HuH-7 (cell line): ENCODE data around the gene SLC25A29.
"Not testable (repeated sequence)": the region's sequence is repeated elsewhere in the genome, so short reads cannot be mapped to it uniquely, and the experiment has no call there.

ENCODE experiments used
- DNase-seq: peaks from one replicate; pipeline ENCODE4 v3.0.0; 2011; ENCODE audit warnings: low spot score

SLC25A29 gene

DNA sequence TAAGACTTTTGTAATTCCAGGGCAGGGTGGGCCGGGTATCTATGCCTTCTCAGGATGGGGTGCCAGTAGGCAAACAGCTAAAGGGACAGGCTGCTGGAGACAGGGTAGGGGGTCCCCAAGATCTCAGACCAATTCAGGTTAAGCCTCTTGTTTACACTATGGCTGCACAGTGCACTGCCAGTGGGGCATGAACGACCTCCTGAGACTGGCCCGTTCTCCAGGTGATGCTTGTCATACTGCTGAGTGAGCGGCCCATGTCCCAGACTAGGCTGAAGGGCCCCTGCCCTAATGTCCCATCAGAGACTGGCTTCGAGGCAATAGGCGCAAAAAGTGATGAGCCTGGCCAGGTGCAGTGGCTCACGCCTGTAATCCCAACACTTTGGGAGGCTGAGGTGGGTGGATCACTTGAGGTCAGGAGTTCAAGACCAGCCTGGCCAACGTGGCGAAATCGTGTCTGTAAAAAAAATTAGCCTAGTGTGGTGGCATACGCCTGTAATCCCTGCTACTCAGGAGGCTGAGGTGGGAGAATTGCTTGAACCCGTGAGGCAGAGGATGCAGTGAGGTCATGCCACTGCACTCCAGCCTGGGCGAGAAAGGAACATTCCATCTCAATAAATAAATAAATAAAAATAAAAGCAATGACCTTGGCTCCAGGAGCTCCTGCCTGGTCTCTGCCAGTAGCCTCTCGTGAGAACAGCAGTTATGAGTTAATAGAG is 12.6 kb downstream of the SLC25A29 start:
- no peak for DNase-seq

DNA sequence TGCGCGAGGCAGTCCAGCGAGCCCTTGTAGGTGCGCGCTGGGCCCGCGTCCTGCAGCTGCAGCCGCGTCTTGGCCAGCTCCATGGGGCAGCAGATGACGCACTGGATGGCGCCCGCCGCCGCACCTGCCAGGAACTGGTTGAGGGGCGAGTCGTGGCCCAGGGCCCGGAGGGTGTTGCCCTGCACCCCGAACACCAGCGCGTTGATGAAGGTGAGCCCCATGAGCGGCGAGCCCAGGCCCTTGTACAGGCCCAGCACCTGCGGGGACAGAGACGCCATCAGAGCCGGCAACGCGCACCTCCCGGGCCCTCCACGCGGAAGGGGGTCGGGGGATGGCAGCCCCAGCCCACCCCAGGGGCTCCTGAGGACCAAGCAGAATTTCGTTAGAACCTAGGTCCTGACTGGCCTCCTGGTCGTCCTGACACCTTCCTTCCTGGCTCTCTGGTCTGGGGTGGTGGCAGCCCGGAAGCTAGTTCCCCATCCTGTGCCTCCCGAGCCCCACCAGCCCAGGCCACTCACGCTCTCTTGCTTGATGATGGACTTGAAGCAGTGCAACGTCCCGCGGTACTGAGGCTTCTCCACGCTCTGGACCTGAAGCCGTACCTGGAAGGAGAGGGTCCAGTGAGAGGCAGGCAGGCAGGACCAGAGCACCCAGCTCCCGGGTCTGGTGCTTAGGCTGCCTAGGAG is 13.3 kb downstream of the SLC25A29 start:
- DNase-seq: no peak

DNA sequence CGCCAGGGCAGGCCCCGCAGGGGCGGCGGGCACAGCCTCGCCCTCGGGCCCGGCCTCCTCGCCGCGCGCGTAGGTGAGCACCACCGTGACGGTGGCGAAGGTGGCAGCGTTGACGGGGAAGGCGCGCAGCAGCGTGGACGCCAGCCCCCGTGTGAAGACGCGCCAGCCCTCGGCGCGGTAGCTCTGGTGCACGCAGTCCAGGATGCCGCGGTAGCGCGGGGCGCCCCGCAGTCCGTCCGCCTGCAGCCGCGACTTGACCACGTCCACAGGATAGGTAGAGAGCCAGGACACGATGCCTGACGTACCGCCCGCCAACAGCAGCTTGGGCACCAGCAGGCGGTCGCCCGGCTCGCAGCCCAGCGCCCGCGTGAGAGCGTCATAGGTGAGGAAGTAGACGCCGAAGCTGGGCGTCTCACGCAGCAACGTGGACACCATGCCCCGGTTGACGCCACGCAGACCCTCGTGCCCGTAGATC is 13.9 kb downstream of the SLC25A29 start:
- no peak for DNase-seq

DNA sequence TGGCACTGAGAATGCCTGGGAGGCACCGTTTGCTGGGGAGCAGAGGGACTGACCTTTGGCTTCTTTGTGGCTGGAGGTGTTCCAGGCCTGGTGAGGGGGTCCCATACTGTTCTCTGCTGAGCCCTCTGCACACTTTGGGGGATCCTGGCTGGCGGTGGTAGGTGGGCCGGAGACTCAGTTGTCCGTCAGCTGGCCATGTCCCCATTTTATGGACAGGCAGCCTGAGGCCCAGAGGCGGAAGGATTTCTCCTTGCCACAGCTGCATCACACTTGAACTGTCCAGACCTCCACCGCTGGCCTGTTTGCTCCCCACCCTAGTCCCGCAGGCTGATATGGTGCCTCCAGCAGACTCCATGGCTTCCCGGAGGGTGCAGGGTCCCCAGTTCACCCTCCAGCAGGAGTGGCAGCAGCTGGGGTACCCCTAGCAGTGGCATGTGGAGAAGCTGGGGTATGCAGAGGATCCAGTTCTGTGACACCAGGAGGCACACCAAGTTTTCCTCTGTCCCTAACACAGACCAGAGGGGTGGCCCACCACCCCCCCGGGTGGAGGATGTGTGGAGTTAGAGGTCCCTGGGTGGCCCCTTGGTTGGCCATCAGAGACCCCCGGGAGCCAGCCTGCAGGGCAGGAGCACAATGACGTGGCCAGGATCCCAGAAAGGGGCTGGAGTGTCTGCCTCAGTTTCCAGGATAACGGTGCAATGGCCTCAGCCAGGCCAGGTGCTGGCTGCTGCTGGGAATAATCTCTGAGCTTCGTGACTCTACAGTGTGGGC is 14.8 kb downstream of the SLC25A29 start:
- no peak for DNase-seq

DNA sequence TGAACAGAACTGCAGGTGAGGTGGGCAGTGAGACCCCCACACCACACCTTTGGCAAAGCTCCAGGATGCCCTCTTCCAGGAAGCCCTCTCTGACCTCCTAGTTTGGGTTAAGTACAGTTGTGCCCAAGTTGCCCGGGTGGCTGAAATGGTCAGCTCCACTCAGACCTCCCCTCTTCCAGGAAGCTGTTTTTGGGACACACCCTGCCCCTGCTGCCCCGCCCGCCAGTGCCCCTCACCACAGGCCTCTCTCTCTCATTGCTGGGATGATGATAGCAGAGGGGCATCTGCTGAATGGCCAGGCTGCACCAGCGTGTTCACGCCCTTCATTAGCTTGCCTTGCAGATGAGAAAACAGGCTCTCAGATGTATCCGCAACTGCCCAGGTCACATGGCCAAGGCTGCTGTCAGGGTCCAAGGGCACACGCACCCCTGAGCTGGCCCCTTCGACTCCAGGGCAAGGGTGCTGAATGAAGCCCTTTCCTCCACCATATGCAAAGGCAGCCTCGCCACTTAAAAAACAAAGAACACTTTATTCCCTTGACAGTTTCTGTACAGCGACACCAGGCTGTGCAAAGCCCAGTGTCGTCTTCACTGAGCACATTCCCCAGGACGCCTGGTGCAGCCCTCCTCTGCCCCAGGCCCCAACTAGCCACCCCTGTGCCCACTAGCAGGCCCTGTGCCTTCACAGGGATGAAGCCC is 15.5 kb downstream of the SLC25A29 start:
- DNase-seq: no peak

DNA sequence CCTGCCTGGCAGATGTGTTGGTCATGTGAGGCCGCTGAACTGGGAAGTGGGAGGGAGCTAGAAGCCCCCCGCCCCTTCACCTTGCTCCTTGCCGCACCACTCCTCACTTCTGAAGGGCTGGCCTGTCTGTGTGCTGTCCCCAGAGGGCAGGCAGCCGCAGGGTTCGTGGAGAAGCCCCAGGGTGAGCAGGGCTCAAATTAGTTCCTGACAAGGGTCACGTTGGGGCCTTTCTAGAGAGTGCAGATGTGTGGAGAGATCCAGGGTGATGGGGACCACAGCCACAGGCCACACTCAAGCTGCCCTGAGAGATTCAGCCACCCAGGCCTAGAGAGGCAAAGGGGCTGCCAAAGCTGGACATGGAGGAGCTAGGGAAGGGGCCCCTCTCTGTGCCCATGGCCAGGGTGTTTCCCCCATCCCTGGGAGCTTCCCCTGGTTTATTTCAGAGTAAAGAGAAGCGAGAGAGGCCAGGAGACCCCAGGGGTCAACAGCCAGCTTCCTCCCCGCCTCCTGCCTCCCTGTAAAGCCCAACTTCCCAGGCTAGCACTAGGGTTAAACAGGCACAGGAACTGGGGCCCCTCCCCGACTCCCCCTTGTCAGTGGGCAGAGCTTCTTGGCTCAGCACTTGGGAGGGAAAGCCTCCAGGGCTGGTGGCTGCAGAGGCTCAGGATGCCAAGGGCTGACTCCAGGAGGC is 16.2 kb downstream of the SLC25A29 start:
- DNase-seq: no peak

DNA sequence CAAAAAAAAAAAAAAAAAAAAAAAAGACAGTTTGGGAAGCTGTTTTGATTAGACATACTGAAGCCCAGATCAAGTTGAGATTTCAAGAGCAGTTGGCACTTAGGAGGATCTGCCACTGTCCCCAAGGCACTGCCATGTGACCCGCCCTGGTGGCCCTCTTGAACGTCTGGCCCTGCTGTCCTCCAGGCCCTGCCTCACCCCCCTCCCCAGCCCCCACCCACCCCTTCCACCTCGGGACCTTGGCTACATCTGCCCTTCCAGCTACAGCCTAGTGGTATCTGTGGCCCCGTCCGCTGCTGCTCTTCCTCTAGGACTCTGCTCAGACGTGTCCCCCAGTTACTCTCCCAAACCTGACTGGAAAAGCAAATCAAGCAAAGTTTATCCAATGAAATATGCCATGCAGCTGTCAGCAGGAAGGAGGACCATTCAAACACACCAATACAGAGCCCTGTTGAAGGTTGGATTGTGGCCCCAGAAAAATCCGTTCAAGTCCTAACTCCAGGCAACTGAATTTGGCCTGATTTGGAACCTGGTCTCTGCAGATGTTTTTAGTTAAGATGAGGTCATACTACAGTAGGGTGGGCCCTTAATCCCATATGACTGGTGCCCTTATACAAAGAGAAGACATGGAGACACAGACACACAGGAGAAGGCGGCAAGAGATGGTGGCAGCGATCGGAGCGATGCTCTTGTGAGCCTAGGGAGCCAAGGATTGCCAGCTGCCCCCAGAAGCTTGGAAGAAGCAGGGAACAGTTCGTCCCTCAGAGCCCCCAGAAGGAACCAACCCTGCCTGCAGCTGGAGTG is 17.7 kb downstream of the SLC25A29 start:
- no peak for DNase-seq

DNA sequence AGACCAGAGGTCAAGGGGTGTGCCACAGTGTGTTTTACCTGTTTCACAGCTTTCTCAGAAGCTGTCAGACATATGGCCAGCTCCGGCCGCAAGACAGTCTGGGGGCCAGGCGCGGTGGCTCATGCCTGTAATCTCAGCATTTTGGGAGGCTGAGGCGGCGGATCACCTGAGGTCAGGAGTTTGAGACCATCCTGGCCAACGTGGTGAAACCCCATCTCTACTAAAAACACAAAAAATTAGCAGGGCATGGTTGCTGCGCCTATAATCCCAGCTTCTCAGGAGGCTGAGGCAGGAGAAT is 18.3 kb downstream of the SLC25A29 start:
- not testable (repeated sequence) for DNase-seq

DNA sequence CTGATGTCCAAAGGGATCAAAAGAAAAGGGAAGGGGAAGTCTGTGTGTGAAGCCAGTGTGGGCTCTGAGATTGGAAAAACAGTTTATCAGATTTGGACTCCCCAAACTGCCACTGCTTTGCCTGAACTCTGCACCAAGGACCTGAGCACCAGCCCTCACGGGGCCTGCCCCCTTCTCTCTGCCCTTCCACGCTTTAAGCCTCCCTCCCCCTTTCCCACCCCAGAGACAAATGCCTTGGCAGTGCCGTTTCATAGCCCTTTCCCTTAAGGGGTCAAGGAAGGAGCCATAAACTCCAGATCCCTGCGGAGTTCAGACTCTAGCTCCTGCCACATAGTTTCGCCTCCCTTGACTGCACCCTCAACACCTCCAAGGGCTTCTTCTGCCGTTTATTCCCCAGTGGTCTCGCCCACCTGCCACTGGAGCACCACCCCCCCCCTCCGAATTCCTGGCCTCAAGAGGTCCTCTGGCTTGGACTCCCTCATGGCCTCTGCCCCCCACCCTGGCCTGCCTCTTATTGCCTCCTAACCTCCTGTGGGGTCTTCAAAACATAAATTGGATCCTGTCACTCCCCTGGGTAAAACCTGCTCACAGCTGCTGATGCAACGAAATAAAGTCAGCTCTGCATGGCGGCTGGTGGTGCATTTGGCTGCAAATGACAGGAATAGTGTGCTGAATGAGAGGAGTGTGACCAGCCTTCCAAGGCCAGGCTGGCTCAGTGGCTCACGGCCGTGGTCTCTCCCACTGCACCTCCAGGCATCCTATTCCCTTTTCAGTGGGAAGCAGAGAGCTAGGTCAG is 18.8 kb downstream of the SLC25A29 start:
- no peak for DNase-seq

DNA sequence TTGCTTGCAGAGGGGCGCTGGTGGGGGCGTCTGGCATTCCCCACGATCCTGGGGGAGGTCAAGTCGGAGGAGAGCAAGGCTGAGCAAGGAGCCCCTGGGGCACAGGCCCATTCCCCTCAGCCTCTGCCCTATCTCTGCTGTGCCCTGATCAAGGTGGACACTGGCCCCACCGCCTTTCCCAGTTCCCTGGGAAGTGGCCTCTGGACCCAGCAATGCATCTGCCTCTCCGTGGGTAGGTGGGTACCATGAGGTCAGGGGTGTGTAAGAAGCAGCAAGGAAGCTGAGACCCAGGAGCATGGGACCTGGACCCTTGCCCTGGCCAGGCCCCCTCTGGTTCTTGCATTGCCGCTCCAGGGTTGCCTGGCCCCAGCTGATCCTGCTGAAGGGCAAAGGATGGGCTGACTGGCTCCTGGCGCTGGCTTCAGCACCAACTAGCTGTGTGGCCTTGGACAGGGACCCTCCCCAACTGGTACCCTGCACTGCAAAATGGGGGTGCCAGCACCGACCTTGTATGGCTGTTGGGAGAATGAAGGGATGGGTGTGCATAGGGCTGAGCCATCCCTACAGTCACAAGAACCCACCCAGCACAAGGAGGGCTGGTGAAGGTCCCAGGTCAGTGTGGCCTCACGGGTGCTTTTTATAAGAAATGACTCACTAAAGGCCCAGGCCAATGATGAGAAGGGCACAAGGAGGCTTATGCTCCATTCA is 19.6 kb downstream of the SLC25A29 start:
- no peak for DNase-seq

DNA sequence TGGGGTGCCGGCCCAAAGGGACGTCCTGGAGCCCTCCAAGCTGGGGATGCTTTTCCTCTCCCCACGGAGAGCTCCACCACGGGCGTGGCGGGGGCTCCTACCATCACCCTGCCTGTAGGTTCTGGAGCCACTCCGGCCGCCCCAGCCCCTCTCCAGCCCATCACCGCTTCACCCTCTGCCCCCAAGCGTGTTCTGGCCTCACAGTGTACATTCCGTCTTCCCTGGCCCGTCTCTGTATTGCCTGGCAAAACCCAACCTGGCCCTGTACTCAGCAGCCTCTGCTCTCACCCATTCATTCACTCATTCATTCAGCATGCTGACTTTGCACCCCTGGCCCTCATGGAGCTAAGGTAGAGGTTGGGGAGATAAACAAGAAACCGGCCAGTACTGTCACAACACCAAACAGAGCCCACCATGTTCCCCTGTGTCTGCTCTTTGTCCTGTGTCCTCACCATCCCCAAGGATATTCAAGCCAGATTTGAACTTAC is 20.3 kb downstream of the SLC25A29 start:
- no peak for DNase-seq

DNA sequence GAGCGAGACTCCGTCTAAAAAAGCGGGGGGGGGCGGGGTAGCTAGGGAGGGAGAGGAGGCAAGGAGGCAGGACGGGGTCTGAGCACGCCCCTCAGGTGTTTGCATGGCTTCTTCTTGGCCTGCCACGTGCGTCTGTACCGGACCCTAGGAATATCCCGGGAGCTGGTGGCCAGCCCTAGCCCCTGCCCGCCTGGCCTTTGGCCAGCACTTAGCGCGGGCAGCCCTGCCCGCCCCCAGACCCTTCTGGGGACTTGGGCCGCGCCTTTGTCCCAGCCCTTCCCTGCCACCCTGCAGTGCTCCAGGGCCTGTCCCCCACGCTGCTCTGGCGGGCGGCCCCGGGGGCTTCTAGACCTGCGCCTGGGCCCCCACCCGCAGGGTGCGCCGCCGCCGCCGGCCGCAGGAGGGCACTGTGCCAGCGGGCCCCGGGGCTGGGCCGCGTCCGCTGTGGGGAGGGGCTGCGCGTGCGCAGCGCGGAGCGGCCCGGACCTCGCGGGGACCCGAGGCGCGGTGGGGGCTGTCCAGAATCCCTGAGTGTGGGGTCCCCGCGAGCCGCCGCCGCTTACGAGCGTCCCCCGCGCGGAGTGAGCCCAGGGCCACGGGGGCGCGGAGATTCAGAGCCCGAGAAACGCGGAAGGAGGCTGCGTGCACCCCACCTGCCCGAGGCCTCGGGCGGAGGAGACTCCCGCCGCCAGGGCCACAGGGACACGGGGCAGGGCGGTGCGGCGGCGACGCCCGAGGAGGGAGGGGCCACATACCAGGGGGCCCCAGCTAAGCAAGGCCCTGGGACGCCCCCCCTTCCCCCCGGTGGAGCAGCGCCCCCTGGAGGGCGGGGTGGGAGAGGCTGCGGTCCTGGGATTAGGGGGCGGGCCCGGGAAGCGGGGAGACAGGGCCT is 21.0 kb downstream of the SLC25A29 start:
- DNase-seq: peak; percentile 92

DNA sequence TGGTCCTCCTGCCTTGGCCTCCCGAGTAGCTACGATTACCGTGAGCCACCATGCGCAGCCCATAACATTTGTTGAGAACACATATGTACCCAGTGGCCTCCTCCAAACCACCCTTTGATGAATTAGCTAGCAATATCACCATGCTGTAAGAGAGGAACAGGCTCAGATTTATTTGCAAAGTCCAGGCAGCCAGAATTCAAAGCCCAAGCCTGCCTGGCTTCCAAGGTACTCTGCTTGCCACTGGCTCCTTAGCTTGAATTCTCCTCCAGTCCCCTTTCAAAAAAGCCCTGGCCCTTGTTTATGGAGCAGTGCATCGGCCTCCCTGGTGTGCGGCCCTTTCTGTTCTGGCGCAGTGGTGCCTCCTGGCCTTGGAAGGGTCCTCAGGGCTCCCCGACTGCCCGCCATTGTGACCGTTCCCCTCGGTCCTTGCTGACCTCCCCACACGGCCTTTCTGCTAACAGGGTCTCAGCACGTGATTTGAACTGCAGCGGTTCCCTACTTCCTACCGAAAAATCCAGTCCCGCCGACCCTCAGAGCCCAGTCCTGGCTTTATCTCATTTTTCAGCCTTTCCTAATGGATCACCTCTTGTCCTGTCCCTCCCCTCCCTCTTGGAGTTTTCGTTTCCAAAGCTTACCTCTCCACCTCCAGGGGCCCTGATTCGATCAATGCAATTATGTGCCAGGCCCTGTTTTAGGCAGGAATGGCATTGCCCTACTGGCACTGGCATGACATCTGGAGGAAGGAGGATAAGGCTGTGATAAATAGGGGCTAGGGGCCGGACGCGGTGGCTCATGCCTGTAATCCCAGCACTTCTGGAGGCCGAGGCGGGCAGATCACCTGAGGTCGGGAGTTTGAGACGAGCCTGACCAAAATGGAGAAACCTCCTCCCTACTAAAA is 22.0 kb downstream of the SLC25A29 start:
- DNase-seq: no peak

DNA sequence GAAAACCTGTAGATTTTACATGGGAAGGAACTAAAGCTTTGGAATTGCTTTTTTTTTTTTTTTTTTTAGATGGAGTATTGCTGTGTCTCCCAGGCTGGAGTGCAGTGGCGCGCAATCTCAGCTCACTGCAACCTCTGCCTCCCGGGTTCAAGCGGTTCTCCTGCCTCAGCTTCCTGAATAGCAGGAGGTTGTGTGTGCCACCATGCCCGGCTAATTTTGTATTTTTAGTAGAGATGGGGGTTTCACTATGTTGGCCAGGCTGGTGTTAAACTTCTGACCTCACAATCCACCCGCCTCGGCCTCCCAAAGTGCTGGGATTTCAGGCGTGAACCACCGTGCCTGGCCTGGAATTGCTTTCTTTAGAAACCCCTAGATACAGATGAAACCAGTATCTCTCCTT is 22.8 kb downstream of the SLC25A29 start:
- not testable (repeated sequence) for DNase-seq

DNA sequence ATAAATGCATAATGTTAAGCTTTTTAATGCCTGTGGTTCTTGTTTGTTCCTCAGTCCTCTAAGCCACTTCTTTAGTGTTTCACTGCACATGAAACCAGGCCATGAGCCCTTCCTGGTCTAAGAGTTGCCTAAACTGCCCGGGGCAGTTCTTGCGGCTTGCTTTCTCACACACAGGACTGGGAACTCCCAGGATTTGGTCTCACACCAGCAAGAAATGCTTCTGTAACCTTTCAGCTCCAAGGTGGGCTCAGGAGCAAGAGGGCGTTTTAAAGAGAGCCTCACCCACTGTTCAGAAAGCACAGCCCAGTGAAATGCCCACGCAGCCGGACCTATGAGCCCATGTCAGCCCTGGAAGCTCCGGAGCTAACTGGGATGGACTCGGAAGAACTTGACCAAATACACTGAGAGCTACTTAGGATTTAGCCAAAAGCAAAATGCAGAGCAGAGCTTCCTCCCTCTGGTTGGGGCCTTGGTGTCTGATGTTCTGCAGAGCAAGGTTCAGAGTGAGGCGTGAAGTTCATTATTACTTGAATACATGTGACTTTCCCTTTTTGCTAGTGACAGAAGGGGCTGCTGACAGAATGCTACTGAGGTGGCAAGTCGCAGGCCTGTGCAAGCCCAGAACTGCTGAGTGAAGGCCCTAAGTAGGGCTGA is 23.4 kb downstream of the SLC25A29 start:
- DNase-seq: no peak

DNA sequence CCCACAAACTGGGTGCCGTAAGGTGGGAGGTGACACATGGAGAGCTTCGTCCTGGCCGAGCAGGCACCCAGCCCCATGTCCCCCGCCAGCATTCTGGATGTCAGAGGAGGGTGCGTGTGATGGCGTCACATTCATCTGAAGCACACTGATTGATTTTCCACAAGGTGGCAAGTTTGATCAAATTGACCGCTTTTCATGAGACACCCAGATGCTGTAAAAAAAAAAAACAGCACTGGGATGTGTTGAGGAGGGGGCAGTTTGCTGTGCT is 24.2 kb downstream of the SLC25A29 start:
- DNase-seq: no peak
